GM23338 (cell line): ENCODE measurements around the gene PDIA2. TPM values are rescaled to one million over a fixed set of nuclear protein-coding genes. Genes with fewer than 3 reads are reported as not detected.
A peak's percentile ranks its signal among the peaks of the same experiment; 100 is the strongest.

Experiments
- ATAC-seq: fragments of 200-7000 bp; cut with Tn5 transposase; 3 replicates; pipeline ENCODE4 v1.9.1; 2020
- DNase-seq: peaks from one replicate; pipeline ENCODE4 v3.0.0-alpha.2; 2015; ENCODE audit warnings: low spot score
- H2AFZ ChIP-seq: fragments of 200-600 bp; sonication (generic); 2 replicates; pipeline ENCODE4 v1.8.0; 2016; ENCODE audit warnings: antibody characterized with exemption, mild to moderate bottlenecking, moderate library complexity
- H3F3A ChIP-seq: fragments of 200-600 bp; sonication (generic); replicated peaks from 2 replicates; pipeline ENCODE4 v1.8.0; 2017; ENCODE audit warnings: antibody characterized with exemption, mixed run types, low read depth
- H3K27ac ChIP-seq: fragments of 200-600 bp; sonication (generic); 2 replicates; pipeline ENCODE4 v1.6.1; 2016; ENCODE audit warnings: low read depth
- H3K27me3 ChIP-seq: fragments of 200-600 bp; sonication (generic); 2 replicates; pipeline ENCODE4 v1.8.0; 2016; ENCODE audit warnings: mild to moderate bottlenecking, mixed run types, moderate library complexity; ENCODE audit not compliant: insufficient read depth
- H3K36me3 ChIP-seq: fragments of 200-600 bp; sonication (generic); 2 replicates; pipeline ENCODE4 v1.8.0; 2016; ENCODE audit warnings: mild to moderate bottlenecking; ENCODE audit not compliant: insufficient read depth
- H3K4me1 ChIP-seq: fragments of 200-600 bp; sonication (generic); 2 replicates; pipeline ENCODE4 v1.8.0; 2016; ENCODE audit warnings: mild to moderate bottlenecking, moderate library complexity; ENCODE audit not compliant: insufficient read depth
- H3K4me2 ChIP-seq: fragments of 200-600 bp; sonication (generic); 2 replicates; pipeline ENCODE4 v1.7.1; 2017; ENCODE audit warnings: mixed run types
- H3K4me3 ChIP-seq: fragments of 200-600 bp; sonication (generic); 2 replicates; pipeline ENCODE4 v1.6.1; 2016; ENCODE audit warnings: mixed run types
- H3K79me2 ChIP-seq: fragments of 200-600 bp; sonication (generic); replicated peaks from 2 replicates; pipeline ENCODE4 v1.8.0; 2017; ENCODE audit warnings: mild to moderate bottlenecking; ENCODE audit not compliant: insufficient read depth
- H3K9me2 ChIP-seq: fragments of 200-600 bp; sonication (generic); 2 replicates; pipeline ENCODE4 v1.8.0; 2017; ENCODE audit not compliant: insufficient read depth
- H4K20me1 ChIP-seq: fragments of 200-600 bp; sonication (generic); replicated peaks from 2 replicates; pipeline ENCODE4 v1.8.0; 2017; ENCODE audit warnings: mild to moderate bottlenecking; ENCODE audit not compliant: insufficient read depth
- H3K27ac Mint-ChIP-seq: 2 replicates; pipeline ENCODE4 v1.8.0; 2020; ENCODE audit warnings: inconsistent platforms, mild to moderate bottlenecking, moderate library complexity, mixed read lengths
- H3K27me3 Mint-ChIP-seq: 3 replicates; pipeline ENCODE4 v1.8.0; 2022; ENCODE audit warnings: low read depth, mild to moderate bottlenecking, moderate library complexity, mixed read lengths, inconsistent platforms; ENCODE audit not compliant: insufficient read depth, poor library complexity
- H3K36me3 Mint-ChIP-seq: 3 replicates; pipeline ENCODE4 v1.8.0; 2021; ENCODE audit warnings: low read depth, mild to moderate bottlenecking, inconsistent platforms, moderate library complexity, mixed read lengths
- H3K4me1 Mint-ChIP-seq: 3 replicates; pipeline ENCODE4 v1.8.0; 2020; ENCODE audit warnings: mild to moderate bottlenecking, inconsistent platforms, mixed read lengths
- H3K4me3 Mint-ChIP-seq: 3 replicates; pipeline ENCODE4 v1.8.0; 2021; ENCODE audit warnings: moderate library complexity, mild to moderate bottlenecking, inconsistent platforms, mixed read lengths
- H3K9me3 Mint-ChIP-seq: 3 replicates; pipeline ENCODE4 v1.8.0; 2020; ENCODE audit warnings: moderate library complexity, mild to moderate bottlenecking, inconsistent platforms, mixed read lengths
- CREB1 ChIP-seq: fragments of 250-450 bp; sonication (Bioruptor Pico); IDR thresholded peaks from 2 replicates; pipeline ENCODE4 v1.5.0; 2020; ENCODE audit warnings: low read depth, mild to moderate bottlenecking, moderate library complexity
- ETS1 ChIP-seq: IDR thresholded peaks from 2 replicates; pipeline ENCODE4 v1.6.1; 2016; ENCODE audit warnings: antibody characterized with exemption
- EZH2 ChIP-seq: fragments of 200-600 bp; sonication (generic); IDR thresholded peaks from one replicate; pipeline ENCODE4 v1.8.0; 2017; ENCODE audit warnings: antibody characterized with exemption, mild to moderate bottlenecking, low read depth; ENCODE audit not compliant: unreplicated experiment
- EZH2phosphoT487 ChIP-seq: fragments of 200-600 bp; sonication (generic); IDR thresholded peaks from one replicate; pipeline ENCODE4 v1.8.1; 2018; ENCODE audit warnings: antibody characterized with exemption; ENCODE audit not compliant: unreplicated experiment
- JUNB ChIP-seq: IDR thresholded peaks from one replicate; pipeline ENCODE4 v1.6.1; 2016; ENCODE audit warnings: antibody characterized with exemption; ENCODE audit not compliant: unreplicated experiment
- NANOG ChIP-seq: IDR thresholded peaks from 2 replicates; pipeline ENCODE4 v1.6.1; 2016; ENCODE audit warnings: antibody characterized with exemption, borderline replicate concordance
- POLR2AphosphoS5 ChIP-seq: IDR thresholded peaks from 2 replicates; pipeline ENCODE4 v1.6.1; 2016; ENCODE audit warnings: antibody characterized with exemption, low read depth
- REST ChIP-seq: IDR thresholded peaks from one replicate; pipeline ENCODE4 v1.6.1; 2018; ENCODE audit warnings: antibody characterized with exemption; ENCODE audit not compliant: unreplicated experiment
- STAT1 ChIP-seq: IDR thresholded peaks from one replicate; pipeline ENCODE4 v1.6.1; 2016; ENCODE audit warnings: antibody characterized with exemption; ENCODE audit not compliant: unreplicated experiment
- ZNF114 ChIP-seq: fragments of 250-450 bp; sonication (Bioruptor Pico); IDR thresholded peaks from 2 replicates; pipeline ENCODE4 v1.5.0; 2020; ENCODE audit warnings: mild to moderate bottlenecking, moderate library complexity
- ZNF331 ChIP-seq: fragments of 250-450 bp; sonication (Bioruptor Pico); IDR thresholded peaks from 2 replicates; pipeline ENCODE4 v1.5.0; 2020; ENCODE audit warnings: low read depth, mild to moderate bottlenecking, moderate library complexity
- ZNF462 ChIP-seq: fragments of 250-450 bp; sonication (Bioruptor Pico); IDR thresholded peaks from 2 replicates; pipeline ENCODE4 v1.5.0; 2020; ENCODE audit warnings: mild to moderate bottlenecking, moderate library complexity
- polyA plus RNA-seq: library from polyadenylated mRNA; unstranded; fragments of >200 nt; fragmentation: Nextera tagmentation; extraction: Ambion mirVana; gene quantifications from 2 replicates; pipeline ENCODE4 v1.2.1, GENCODE V29; 2016
- total RNA-seq: library from RNA; depleted of rRNA; stranded (reverse); fragments of >200 nt; shearing (Covaris generic); gene quantifications from 2 replicates; pipeline ENCODE4 v1.2.3, GENCODE V29; 2014
- TF ChIP-seq, protein P1 (sequence below), 2 experiments: fragments of 200-600 bp in 1 of 2; sonication (generic) in 1 of 2; conservative IDR thresholded peaks; 2 replicates each; pipeline versions ENCODE4 v1.5.1 to v1.6.1; 2016 to 2017; ENCODE audit warnings: antibody characterized with exemption in 2 of 2, low read depth in 2 of 2, mild to moderate bottlenecking in 2 of 2, moderate library complexity in 1 of 2

The PDIA2 gene
- total and polyA plus RNA-seq, 2 experiments from 2014 or later, result 0.39 to 0.87 TPM

DNA sequence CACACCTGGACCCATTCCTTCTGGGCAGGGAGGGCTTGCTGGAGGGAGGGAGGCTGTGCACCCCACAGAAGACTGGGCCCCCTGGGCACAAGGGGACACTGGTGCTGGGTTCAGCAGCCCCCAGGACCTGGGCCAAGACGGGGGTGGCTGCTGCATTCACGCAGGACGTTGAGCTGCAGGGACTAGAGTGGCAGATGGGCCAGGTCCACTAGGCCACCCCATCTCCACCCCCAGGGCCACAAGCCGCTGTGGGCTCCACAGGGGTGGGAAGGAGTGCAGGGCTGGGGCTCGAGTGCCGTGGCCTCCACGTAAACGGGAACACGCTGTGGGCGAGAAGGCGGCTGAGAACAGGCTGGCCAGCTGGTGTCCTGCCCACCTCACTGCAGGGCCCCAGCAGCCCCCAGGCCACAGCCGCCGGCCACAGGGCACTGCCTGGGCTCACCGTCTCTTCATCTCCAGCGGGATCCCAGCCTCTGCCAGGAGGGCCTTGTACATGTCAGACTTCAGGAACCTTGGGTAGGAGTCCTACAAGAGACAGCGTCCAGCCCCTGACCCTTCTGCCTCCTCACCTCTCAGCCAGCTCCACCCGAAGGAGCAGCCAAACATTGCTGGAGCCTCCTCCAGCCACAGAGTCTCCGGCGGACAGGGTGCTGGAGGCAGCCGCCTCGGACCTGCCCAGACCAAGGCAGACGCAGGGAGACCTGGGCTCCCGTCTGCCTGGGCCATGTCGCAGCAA lies 13.7 kb upstream of the PDIA2 start:
- Mint-ChIP-seq H3K4me1 (no peaks in the 10 kb centered on the region), H3K4me3 (no peak overlapping the region), H3K27me3 (peaks cover 13% of the 10 kb centered on the region), H3K9me3 (no peaks in the 10 kb centered on the region; the same call in 2 of the 3 replicates), H3K27ac (no peak overlapping the region), H3K36me3 (no peaks in the 10 kb centered on the region; the same call in 2 of the 3 replicates)
- DNase-seq (no peak), ATAC-seq (peak; percentile 13)
- Histone ChIP-seq H3K27ac (no peak overlapping the region), H4K20me1 (no peaks in the 10 kb centered on the region), H3K4me1 (no peaks in the 10 kb centered on the region), H3K79me2 (no peaks in the 10 kb centered on the region), H3K9me2 (no peaks in the 10 kb centered on the region), H3K27me3 (peaks cover under 1% of the 10 kb centered on the region; the same call in 1 of the 2 replicates), H3F3A (0 out of 2 replicates have a peak, but pooled peaks cover 3% of the 10 kb centered on the region), H2AFZ (no peak overlapping the region), H3K4me3 (no peak overlapping the region), H3K36me3 (no peaks in the 10 kb centered on the region), H3K4me2 (no peak overlapping the region)
- TF ChIP-seq EZH2phosphoT487, result no peak
- TF ChIP-seq, protein P1, sequence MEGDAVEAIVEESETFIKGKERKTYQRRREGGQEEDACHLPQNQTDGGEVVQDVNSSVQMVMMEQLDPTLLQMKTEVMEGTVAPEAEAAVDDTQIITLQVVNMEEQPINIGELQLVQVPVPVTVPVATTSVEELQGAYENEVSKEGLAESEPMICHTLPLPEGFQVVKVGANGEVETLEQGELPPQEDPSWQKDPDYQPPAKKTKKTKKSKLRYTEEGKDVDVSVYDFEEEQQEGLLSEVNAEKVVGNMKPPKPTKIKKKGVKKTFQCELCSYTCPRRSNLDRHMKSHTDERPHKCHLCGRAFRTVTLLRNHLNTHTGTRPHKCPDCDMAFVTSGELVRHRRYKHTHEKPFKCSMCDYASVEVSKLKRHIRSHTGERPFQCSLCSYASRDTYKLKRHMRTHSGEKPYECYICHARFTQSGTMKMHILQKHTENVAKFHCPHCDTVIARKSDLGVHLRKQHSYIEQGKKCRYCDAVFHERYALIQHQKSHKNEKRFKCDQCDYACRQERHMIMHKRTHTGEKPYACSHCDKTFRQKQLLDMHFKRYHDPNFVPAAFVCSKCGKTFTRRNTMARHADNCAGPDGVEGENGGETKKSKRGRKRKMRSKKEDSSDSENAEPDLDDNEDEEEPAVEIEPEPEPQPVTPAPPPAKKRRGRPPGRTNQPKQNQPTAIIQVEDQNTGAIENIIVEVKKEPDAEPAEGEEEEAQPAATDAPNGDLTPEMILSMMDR (conservative IDR thresholded peaks at IDR 0.05; ENCODE audit: low read depth in 2 of 2), result no peak
- no peak for TF ChIP-seq ZNF114 (CRISPR knock-in tag)
- TF ChIP-seq REST, result no peak
- TF ChIP-seq ZNF462, result no peak
- no peak for TF ChIP-seq POLR2AphosphoS5
- no peak for TF ChIP-seq ZNF331 (CRISPR knock-in tag)
- no peak for TF ChIP-seq CREB1 (CRISPR knock-in tag)
- TF ChIP-seq ETS1, result no peak
- TF ChIP-seq STAT1, result no peak
- TF ChIP-seq NANOG, result no peak
- no peak for TF ChIP-seq JUNB
- no peak for TF ChIP-seq EZH2
